SK-N-SH (cell line): Measurements from ENCODE around the gene HDAC4.

Experiments used
- CTCF ChIP-seq: fragments of 200-600 bp; sonication (generic); IDR thresholded peaks from 2 replicates; pipeline ENCODE4 v1.6.1; 2017; ENCODE audit warnings: antibody characterized with exemption, mild to moderate bottlenecking, moderate library complexity
- ELF1 ChIP-seq: IDR thresholded peaks from 2 replicates; pipeline ENCODE4 v1.4.0; 2012
- EP300 ChIP-seq, 2 experiments: IDR thresholded peaks; 2 replicates each; pipeline versions ENCODE4 v1.4.0 to v1.6.1; 2012; ENCODE audit warnings: borderline replicate concordance in 1 of 2, low read depth in 1 of 2, low read length in 1 of 2
- GABPA ChIP-seq: IDR thresholded peaks from 2 replicates; pipeline ENCODE4 v1.4.0; 2012; ENCODE audit warnings: low read depth, mild to moderate bottlenecking
- MXI1 ChIP-seq: IDR thresholded peaks from 2 replicates; pipeline ENCODE4 v1.6.1; 2012; ENCODE audit warnings: mild to moderate bottlenecking, low read depth, low read length, improper control_type of control experiment
- SMC3 ChIP-seq: IDR thresholded peaks from 2 replicates; pipeline ENCODE4 v1.6.1; 2012; ENCODE audit warnings: low read depth, low read length, improper control_type of control experiment
- TEAD4 ChIP-seq: IDR thresholded peaks from 2 replicates; pipeline ENCODE4 v1.4.0; 2012; ENCODE audit warnings: mild to moderate bottlenecking, borderline replicate concordance; ENCODE audit not compliant: insufficient read depth
- ZBTB33 ChIP-seq: IDR thresholded peaks from 2 replicates; pipeline ENCODE4 v1.4.0; 2012; ENCODE audit warnings: low read depth, borderline replicate concordance

GRCh38 chr2:239108459-239108858 lies 292.4 kb downstream of the HDAC4 start:
- TF ChIP-seq CTCF (no peak), ZBTB33 (no peak), GABPA (no peak), SMC3 (no peak), EP300 (IDR thresholded peaks at IDR 0.05; ENCODE audit: borderline replicate concordance in 1 of 2, low read depth in 1 of 2, low read length in 1 of 2) (no peak), TEAD4 (no peak), MXI1 (no peak), ELF1 (no peak)
